ENCODE data around the gene C9orf57. TPM values are rescaled to one million over a fixed set of nuclear protein-coding genes. Genes with fewer than 3 reads are reported as not detected.

Gene C9orf57
- not detected in 2 replicates for total RNA-seq

GRCh38 chr9:72060513-72060912 is at the start of gene C9orf57:
Gene C9orf57, minus strand, starts transcription at chr9:72060613. Its CDS starts 1,282 bp downstream, at chr9:72059331.

Other genes starting within 250 kb of the C9orf57 start
- gene ABHD17B, start 149.4 kb downstream of the C9orf57 start, total RNA-seq = 8.1 and 9.6 TPM in 2 replicates
- 11.3 and 14.0 TPM in 2 replicates for gene C9orf85, start 149.0 kb downstream of the C9orf57 start, total RNA-seq
- gene GDA, start 88.8 kb upstream of the C9orf57 start, total RNA-seq = 0.23 TPM in 2 replicates

All from hair follicular keratinocyte (primary cell).